ENCODE data around the gene CLCN1.

GRCh38 chr7:143280160-143280559 is 35.8 kb upstream of the CLCN1 start:
- TF ChIP-seq CTCF (IDR thresholded peaks at IDR 0.05) (no peak), ZFX (IDR thresholded peaks at IDR 0.05; ENCODE audit: borderline replicate concordance) (no peak)

All from 22Rv1 (cell line).